Measurements from ENCODE around the gene HPSE2. TPM values are rescaled to one million over a fixed set of nuclear protein-coding genes. Genes with fewer than 3 reads are reported as not detected.

The HPSE2 gene
- total and polyA plus RNA-seq, 4 donors: 0.05 TPM; not detected in 3

- peaks cover 0 to 19% (median 6%) of the 10 kb centered on the region in 4 donors for H3K36me3 ChIP-seq (ENCODE audit: control insufficient read depth in 4 of 4, insufficient read depth in 3 of 4, low read depth in 1 of 4, low read length in 3 of 4)
- no peaks in the 10 kb centered on the region for H3K9me3 ChIP-seq (ENCODE audit: control insufficient read depth in 4 of 4, low read length in 3 of 4)
- WGBS: 74% methylated on average over 8 of the region's 8 CpGs
- no peak for DNase-seq (ENCODE audit: low spot score)
- H3K9ac ChIP-seq (ENCODE audit: low read depth in 1 of 2, low read length in 2 of 2): no peak overlapping the region
- H3K27ac ChIP-seq (ENCODE audit: low read depth in 1 of 2, low read length in 2 of 2): peak overlapping the region in 1 of 2 donors; percentile 76
- peaks cover 6 to 44% (median 27%) of the 10 kb centered on the region in 4 donors for H3K4me1 ChIP-seq (ENCODE audit: control insufficient read depth in 4 of 4, insufficient read depth in 4 of 4, low read length in 3 of 4)
- TF ChIP-seq TAF1 (conservative IDR thresholded peaks at IDR 0.05): no peak
- TF ChIP-seq MAX (IDR thresholded peaks at IDR 0.05): no peak
- no peak for TF ChIP-seq GABPA (IDR thresholded peaks at IDR 0.05 in 1 of 2, conservative IDR thresholded peaks at IDR 0.05 in 1 of 2)
- TF ChIP-seq JUND (IDR thresholded peaks at IDR 0.05): no peak
- no peak for TF ChIP-seq FOXA2 (IDR thresholded peaks at IDR 0.05)
- TF ChIP-seq FOXA1 (IDR thresholded peaks at IDR 0.05): no peak
- no peak for TF ChIP-seq REST (IDR thresholded peaks at IDR 0.05)
- no peak for TF ChIP-seq RAD21 (IDR thresholded peaks at IDR 0.05)
- no peak for TF ChIP-seq CTCF (IDR thresholded peaks at IDR 0.05; ENCODE audit: low read depth, low read length, missing input control)
- TF ChIP-seq SP1 (IDR thresholded peaks at IDR 0.05): no peak
- no peak for TF ChIP-seq HNF4G (IDR thresholded peaks at IDR 0.05)
- no peak for TF ChIP-seq ZBTB33 (IDR thresholded peaks at IDR 0.05)
- no peak for TF ChIP-seq EGR1 (IDR thresholded peaks at IDR 0.05; ENCODE audit: low read depth in 2 of 2)
- no peak for TF ChIP-seq YY1 (IDR thresholded peaks at IDR 0.05)
- TF ChIP-seq ATF3 (IDR thresholded peaks at IDR 0.05): no peak
- H3K4me3 ChIP-seq (ENCODE audit: low read depth in 1 of 3, low read length in 3 of 3): no peak overlapping the region
- H3K27me3 ChIP-seq (ENCODE audit: control insufficient read depth in 4 of 4, insufficient read depth in 4 of 4, low read length in 3 of 4): no peaks in the 10 kb centered on the region
Observed at GRCh38 chr10:98415731-98416119, 819.9 kb downstream of the HPSE2 start.
